Adrenal gland (tissue), 5 donors: ENCODE data around the gene ACVR1.

Experiments
- POLR2A ChIP-seq, 2 donors: fragments of 450-650 bp; IDR thresholded peaks; one replicate each; pipeline ENCODE4 v1.6.1; 2017; ENCODE audit warnings: antibody characterized with exemption in 2 of 2, mild to moderate bottlenecking in 2 of 2, moderate library complexity in 1 of 2
- TF ChIP-seq, protein P1 (sequence below), 6 experiments: fragments of 450-650 bp in 4 of 6; fragments of 200-600 bp in 2 of 6; sonication (generic) in 1 of 6; IDR thresholded peaks; 1 replicate in 5 of 6; 2 replicates in 1 of 6; pipeline versions ENCODE4 v1.5.1 to v1.8.0; 2016 to 2021; ENCODE audit warnings: antibody characterized with exemption in 6 of 6, mild to moderate bottlenecking in 2 of 6, moderate library complexity in 1 of 6
- donor health status: DM: no; HTN: no; CAD: no.

- TF ChIP-seq POLR2A (IDR thresholded peaks at IDR 0.05): no peak
- TF ChIP-seq, protein P1, sequence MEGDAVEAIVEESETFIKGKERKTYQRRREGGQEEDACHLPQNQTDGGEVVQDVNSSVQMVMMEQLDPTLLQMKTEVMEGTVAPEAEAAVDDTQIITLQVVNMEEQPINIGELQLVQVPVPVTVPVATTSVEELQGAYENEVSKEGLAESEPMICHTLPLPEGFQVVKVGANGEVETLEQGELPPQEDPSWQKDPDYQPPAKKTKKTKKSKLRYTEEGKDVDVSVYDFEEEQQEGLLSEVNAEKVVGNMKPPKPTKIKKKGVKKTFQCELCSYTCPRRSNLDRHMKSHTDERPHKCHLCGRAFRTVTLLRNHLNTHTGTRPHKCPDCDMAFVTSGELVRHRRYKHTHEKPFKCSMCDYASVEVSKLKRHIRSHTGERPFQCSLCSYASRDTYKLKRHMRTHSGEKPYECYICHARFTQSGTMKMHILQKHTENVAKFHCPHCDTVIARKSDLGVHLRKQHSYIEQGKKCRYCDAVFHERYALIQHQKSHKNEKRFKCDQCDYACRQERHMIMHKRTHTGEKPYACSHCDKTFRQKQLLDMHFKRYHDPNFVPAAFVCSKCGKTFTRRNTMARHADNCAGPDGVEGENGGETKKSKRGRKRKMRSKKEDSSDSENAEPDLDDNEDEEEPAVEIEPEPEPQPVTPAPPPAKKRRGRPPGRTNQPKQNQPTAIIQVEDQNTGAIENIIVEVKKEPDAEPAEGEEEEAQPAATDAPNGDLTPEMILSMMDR (IDR thresholded peaks at IDR 0.05): no peak
Observed at GRCh38 chr2:157804355-157804754, 71.8 kb downstream of the ACVR1 start.
